MCF 10A (cell line): ENCODE results near the gene TSR3. TPM values are rescaled to one million over a fixed set of nuclear protein-coding genes. Genes with fewer than 3 reads are reported as not detected.

ENCODE experiments used
- BruUV-seq: library from RNA; stranded (reverse); fragments of 400-500 nt; replicated peaks from 2 replicates; lab custom pipeline; 2021; lab: Mats Ljungman, UMichigan
- CTCF ChIA-PET: fragments of 300-600 bp; sonication (Branson Sonifier 250); formaldehyde crosslinking; extraction: SDS; loops from one replicate; lab custom pipeline; 2021; ENCODE audit warnings: antibody characterized with exemption, inconsistent platforms; lab: Yijun Ruan, JAX
- POLR2A ChIA-PET: fragments of 300-600, 350-650 bp; sonication (Branson Sonifier 250); formaldehyde crosslinking; extraction: SDS; loops from one replicate; lab custom pipeline; 2020; ENCODE audit warnings: antibody characterized with exemption, inconsistent platforms; lab: Yijun Ruan, JAX
- DNase-seq: peaks from one replicate; pipeline ENCODE4 v3.0.0-alpha.2; 2018; ENCODE audit not compliant: unreplicated experiment
- H3K27ac Mint-ChIP-seq: one replicate; pipeline ENCODE4 v1.8.0; 2022; ENCODE audit warnings: mild to moderate bottlenecking, low read depth, mixed read lengths; ENCODE audit not compliant: unreplicated experiment
- H3K27me3 Mint-ChIP-seq: one replicate; pipeline ENCODE4 v1.8.0; 2022; ENCODE audit warnings: mixed read lengths; ENCODE audit not compliant: insufficient read depth, unreplicated experiment
- H3K36me3 Mint-ChIP-seq: one replicate; pipeline ENCODE4 v1.8.0; 2022; ENCODE audit warnings: mild to moderate bottlenecking, moderate library complexity, mixed read lengths; ENCODE audit not compliant: insufficient read depth, unreplicated experiment
- H3K4me1 Mint-ChIP-seq: one replicate; pipeline ENCODE4 v1.8.0; 2022; ENCODE audit warnings: mixed read lengths; ENCODE audit not compliant: insufficient read depth, unreplicated experiment
- H3K4me3 Mint-ChIP-seq: one replicate; pipeline ENCODE4 v1.8.0; 2022; ENCODE audit warnings: mild to moderate bottlenecking, moderate library complexity, mixed read lengths; ENCODE audit not compliant: unreplicated experiment
- H3K9me3 Mint-ChIP-seq: one replicate; pipeline ENCODE4 v1.8.0; 2022; ENCODE audit warnings: mixed read lengths; ENCODE audit not compliant: unreplicated experiment
- CTCF ChIP-seq: fragments of 200-600 bp; IDR thresholded peaks from one replicate; pipeline ENCODE4 v1.8.0; 2022; ENCODE audit warnings: antibody characterized with exemption, mild to moderate bottlenecking; ENCODE audit not compliant: unreplicated experiment
- intact Hi-C: fragments of 100-400 bp; cut with micrococcal nuclease; formaldehyde crosslinking; loops from 2 replicates; pipeline ENCODE4 v1.14.1; 2022
- total RNA-seq: library from RNA; stranded (reverse); gene quantifications from 2 replicates; pipeline ENCODE4 v1.2.3, GENCODE V29; 2022

TSR3 gene
- total RNA-seq, 1 experiment from 2014 or later = 49.6 TPM

- ChIA-PET CTCF (no interaction called here), POLR2A (interaction anchor here (0.8 kb wide), 1 partner anchor 17 kb away, joined by 7 read pairs; no protein-coding TSS in a partner anchor)
Observed at GRCh38 chr16:1349351-1349750, 2.3 kb downstream of the TSR3 start.

GRCh38 chr16:1348926-1349325 lies 2.8 kb downstream of the TSR3 start:
- no peak for DNase-seq
- BruUV-seq = no TSS peak
- H3K36me3 Mint-ChIP-seq = peaks cover 18% of the 10 kb centered on the region
- H3K27me3 Mint-ChIP-seq = no peaks in the 10 kb centered on the region
- no peaks in the 10 kb centered on the region for H3K9me3 Mint-ChIP-seq
- CTCF ChIA-PET = no interaction called here
- H3K4me3 Mint-ChIP-seq = no peak overlapping the region
- peaks cover 16% of the 10 kb centered on the region for H3K4me1 Mint-ChIP-seq
- H3K27ac Mint-ChIP-seq = no peak overlapping the region
- POLR2A ChIA-PET = no interaction called here
- intact Hi-C loops = no loop called here
- TF ChIP-seq CTCF = no peak

More at GRCh38 chr16:1349351-1349750, 2.3 kb downstream of the TSR3 start:
- no peak for TF ChIP-seq CTCF
- intact Hi-C loops = no loop called here
- Mint-ChIP-seq H3K27me3 (no peaks in the 10 kb centered on the region), H3K36me3 (peaks cover 18% of the 10 kb centered on the region), H3K4me1 (peaks cover 18% of the 10 kb centered on the region), H3K4me3 (no peak overlapping the region), H3K9me3 (no peaks in the 10 kb centered on the region), H3K27ac (no peak overlapping the region)
- no peak for DNase-seq
- no TSS peak for BruUV-seq

GRCh38 chr16:1348441-1348840 lies 3.2 kb downstream of the TSR3 start:
- Mint-ChIP-seq H3K27ac (no peak overlapping the region), H3K27me3 (no peaks in the 10 kb centered on the region), H3K4me3 (no peak overlapping the region), H3K9me3 (no peaks in the 10 kb centered on the region), H3K4me1 (peaks cover 15% of the 10 kb centered on the region), H3K36me3 (peaks cover 18% of the 10 kb centered on the region)
- intact Hi-C loops = no loop called here
- ChIA-PET CTCF (no interaction called here), POLR2A (no interaction called here)
- no peak for DNase-seq
- no peak for TF ChIP-seq CTCF
- BruUV-seq = no TSS peak

GRCh38 chr16:1347962-1348361 lies 3.7 kb downstream of the TSR3 start:
- Mint-ChIP-seq H3K36me3 (peaks cover 16% of the 10 kb centered on the region), H3K27ac (no peak overlapping the region), H3K4me3 (no peak overlapping the region), H3K9me3 (no peaks in the 10 kb centered on the region), H3K27me3 (no peaks in the 10 kb centered on the region), H3K4me1 (peaks cover 15% of the 10 kb centered on the region)
- no TSS peak for BruUV-seq
- ChIA-PET POLR2A (no interaction called here), CTCF (no interaction called here)
- no peak for TF ChIP-seq CTCF
- intact Hi-C loops = no loop called here
- DNase-seq = no peak
